HUES48 (cell line): Measurements from ENCODE around the gene CARD11.

Source experiments
- H3K27ac ChIP-seq: one replicate; pipeline ENCODE4 v1.7.0; 2013; ENCODE audit warnings: low read depth, low read length, inconsistent platforms
- H3K27me3 ChIP-seq: 2 replicates; pipeline ENCODE4 v1.6.1; 2013; ENCODE audit warnings: mild to moderate bottlenecking, low read length; ENCODE audit not compliant: control insufficient read depth, insufficient read depth
- H3K36me3 ChIP-seq: 2 replicates; pipeline ENCODE4 v1.6.1; 2013; ENCODE audit warnings: low read length; ENCODE audit not compliant: control insufficient read depth, insufficient read depth
- H3K4me1 ChIP-seq: 2 replicates; pipeline ENCODE4 v1.6.1; 2013; ENCODE audit warnings: mild to moderate bottlenecking, low read length; ENCODE audit not compliant: control insufficient read depth, insufficient read depth
- H3K4me3 ChIP-seq: 2 replicates; pipeline ENCODE4 v1.5.1; 2013; ENCODE audit warnings: mild to moderate bottlenecking, low read depth, low read length
- H3K9ac ChIP-seq: 2 replicates; pipeline ENCODE4 v1.6.1; 2013; ENCODE audit warnings: mild to moderate bottlenecking, low read depth, low read length, moderate library complexity
- H3K9me3 ChIP-seq: 2 replicates; pipeline ENCODE4 v1.6.1; 2013; ENCODE audit warnings: low read length; ENCODE audit not compliant: control insufficient read depth, insufficient read depth

CARD11 gene

GRCh38 chr7:2971914-2972834 lies 71.5 kb downstream of the CARD11 start:
- no peaks in the 10 kb centered on the region for H3K4me1 ChIP-seq
- no peak overlapping the region for H3K9ac ChIP-seq
- H3K27me3 ChIP-seq, result no peaks in the 10 kb centered on the region
- no peak overlapping the region for H3K27ac ChIP-seq
- H3K36me3 ChIP-seq, result no peaks in the 10 kb centered on the region
- no peaks in the 10 kb centered on the region for H3K9me3 ChIP-seq
- H3K4me3 ChIP-seq, result no peak overlapping the region

- no peak overlapping the region for H3K9ac ChIP-seq
- no peaks in the 10 kb centered on the region for H3K4me1 ChIP-seq
- H3K27me3 ChIP-seq, result no peaks in the 10 kb centered on the region
- H3K9me3 ChIP-seq, result no peaks in the 10 kb centered on the region
- H3K4me3 ChIP-seq, result no peak overlapping the region
- no peaks in the 10 kb centered on the region for H3K36me3 ChIP-seq
- no peak overlapping the region for H3K27ac ChIP-seq
Measured at GRCh38 chr7:2970861-2971260, 72.8 kb downstream of the CARD11 start.

- no peak overlapping the region for H3K27ac ChIP-seq
- H3K4me1 ChIP-seq, result no peaks in the 10 kb centered on the region
- no peaks in the 10 kb centered on the region for H3K36me3 ChIP-seq
- no peaks in the 10 kb centered on the region for H3K27me3 ChIP-seq
- no peak overlapping the region for H3K9ac ChIP-seq
- no peaks in the 10 kb centered on the region for H3K9me3 ChIP-seq
- no peak overlapping the region for H3K4me3 ChIP-seq
Measured at GRCh38 chr7:2970307-2970664, 73.4 kb downstream of the CARD11 start.

GRCh38 chr7:2969398-2970306 lies 74.0 kb downstream of the CARD11 start:
- H3K9ac ChIP-seq, result no peak overlapping the region
- H3K36me3 ChIP-seq, result no peaks in the 10 kb centered on the region
- no peak overlapping the region for H3K27ac ChIP-seq
- no peaks in the 10 kb centered on the region for H3K4me1 ChIP-seq
- no peaks in the 10 kb centered on the region for H3K9me3 ChIP-seq
- H3K27me3 ChIP-seq, result no peaks in the 10 kb centered on the region
- H3K4me3 ChIP-seq, result no peak overlapping the region

- H3K27me3 ChIP-seq, result no peaks in the 10 kb centered on the region
- no peak overlapping the region for H3K27ac ChIP-seq
- no peaks in the 10 kb centered on the region for H3K4me1 ChIP-seq
- H3K36me3 ChIP-seq, result no peaks in the 10 kb centered on the region
- H3K9ac ChIP-seq, result no peak overlapping the region
- no peaks in the 10 kb centered on the region for H3K9me3 ChIP-seq
- H3K4me3 ChIP-seq, result no peak overlapping the region
Measured at GRCh38 chr7:2968616-2969397, 74.9 kb downstream of the CARD11 start.

GRCh38 chr7:2968176-2968575 lies 75.5 kb downstream of the CARD11 start:
- H3K27me3 ChIP-seq, result no peaks in the 10 kb centered on the region
- H3K9ac ChIP-seq, result no peak overlapping the region
- no peaks in the 10 kb centered on the region for H3K36me3 ChIP-seq
- no peaks in the 10 kb centered on the region for H3K9me3 ChIP-seq
- H3K4me1 ChIP-seq, result no peaks in the 10 kb centered on the region
- no peak overlapping the region for H3K4me3 ChIP-seq
- no peak overlapping the region for H3K27ac ChIP-seq

GRCh38 chr7:2967705-2968104 lies 76.0 kb downstream of the CARD11 start:
- H3K4me3 ChIP-seq, result no peak overlapping the region
- H3K9me3 ChIP-seq, result no peaks in the 10 kb centered on the region
- H3K9ac ChIP-seq, result no peak overlapping the region
- no peak overlapping the region for H3K27ac ChIP-seq
- no peaks in the 10 kb centered on the region for H3K4me1 ChIP-seq
- no peaks in the 10 kb centered on the region for H3K36me3 ChIP-seq
- no peaks in the 10 kb centered on the region for H3K27me3 ChIP-seq

- Histone ChIP-seq H3K27me3 (no peaks in the 10 kb centered on the region), H3K9ac (no peak overlapping the region), H3K4me1 (no peaks in the 10 kb centered on the region)
Measured at GRCh38 chr7:2967253-2967652, 76.4 kb downstream of the CARD11 start.

GRCh38 chr7:2966466-2967078 lies 77.1 kb downstream of the CARD11 start:
- no peaks in the 10 kb centered on the region for H3K9me3 ChIP-seq
- H3K27ac ChIP-seq, result no peak overlapping the region
- no peaks in the 10 kb centered on the region for H3K36me3 ChIP-seq
- H3K4me1 ChIP-seq, result no peaks in the 10 kb centered on the region
- H3K27me3 ChIP-seq, result no peaks in the 10 kb centered on the region
- no peak overlapping the region for H3K9ac ChIP-seq
- H3K4me3 ChIP-seq, result no peak overlapping the region

More at GRCh38 chr7:2967253-2967652, 76.4 kb downstream of the CARD11 start:
- no peaks in the 10 kb centered on the region for H3K9me3 ChIP-seq
- H3K27ac ChIP-seq, result no peak overlapping the region
- H3K36me3 ChIP-seq, result no peaks in the 10 kb centered on the region
- no peak overlapping the region for H3K4me3 ChIP-seq

GRCh38 chr7:2965745-2966270 lies 77.9 kb downstream of the CARD11 start:
- Histone ChIP-seq H3K9me3 (no peaks in the 10 kb centered on the region), H3K4me1 (no peaks in the 10 kb centered on the region), H3K36me3 (no peaks in the 10 kb centered on the region), H3K9ac (no peak overlapping the region), H3K27ac (no peak overlapping the region), H3K27me3 (no peaks in the 10 kb centered on the region), H3K4me3 (no peak overlapping the region)
